Retinal pigment epithelial cell (primary cell): ENCODE results near the gene GLCCI1.

ENCODE experiments used
- DNase-seq: peaks from one replicate; pipeline ENCODE4 v3.0.0-alpha.2; 2010; ENCODE audit warnings: low read depth
- H3K4me3 ChIP-seq: 2 replicates; pipeline ENCODE4 v1.5.1; 2011; ENCODE audit warnings: mild to moderate bottlenecking, low read length, control low read depth, moderate library complexity
- TF ChIP-seq, protein P1 (sequence below): conservative IDR thresholded peaks from 2 replicates; pipeline ENCODE4 v1.5.1; 2011; ENCODE audit warnings: low read depth, low read length, control low read depth, inconsistent platforms

GLCCI1 gene

GRCh38 chr7:8109196-8110022, 140.8 kb downstream of the GLCCI1 start:
- TF ChIP-seq, protein P1, sequence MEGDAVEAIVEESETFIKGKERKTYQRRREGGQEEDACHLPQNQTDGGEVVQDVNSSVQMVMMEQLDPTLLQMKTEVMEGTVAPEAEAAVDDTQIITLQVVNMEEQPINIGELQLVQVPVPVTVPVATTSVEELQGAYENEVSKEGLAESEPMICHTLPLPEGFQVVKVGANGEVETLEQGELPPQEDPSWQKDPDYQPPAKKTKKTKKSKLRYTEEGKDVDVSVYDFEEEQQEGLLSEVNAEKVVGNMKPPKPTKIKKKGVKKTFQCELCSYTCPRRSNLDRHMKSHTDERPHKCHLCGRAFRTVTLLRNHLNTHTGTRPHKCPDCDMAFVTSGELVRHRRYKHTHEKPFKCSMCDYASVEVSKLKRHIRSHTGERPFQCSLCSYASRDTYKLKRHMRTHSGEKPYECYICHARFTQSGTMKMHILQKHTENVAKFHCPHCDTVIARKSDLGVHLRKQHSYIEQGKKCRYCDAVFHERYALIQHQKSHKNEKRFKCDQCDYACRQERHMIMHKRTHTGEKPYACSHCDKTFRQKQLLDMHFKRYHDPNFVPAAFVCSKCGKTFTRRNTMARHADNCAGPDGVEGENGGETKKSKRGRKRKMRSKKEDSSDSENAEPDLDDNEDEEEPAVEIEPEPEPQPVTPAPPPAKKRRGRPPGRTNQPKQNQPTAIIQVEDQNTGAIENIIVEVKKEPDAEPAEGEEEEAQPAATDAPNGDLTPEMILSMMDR, result no peak
- no peak overlapping the region for H3K4me3 ChIP-seq
- DNase-seq, result peak; percentile 21

GRCh38 chr7:8111282-8111960, 142.8 kb downstream of the GLCCI1 start:
- TF ChIP-seq, protein P1, result no peak
- no peak for DNase-seq
- no peak overlapping the region for H3K4me3 ChIP-seq

- TF ChIP-seq, protein P1, result no peak
- H3K4me3 ChIP-seq, result no peak overlapping the region
- DNase-seq, result no peak
Observed at GRCh38 chr7:8112685-8113084, 144.1 kb downstream of the GLCCI1 start.

DNA sequence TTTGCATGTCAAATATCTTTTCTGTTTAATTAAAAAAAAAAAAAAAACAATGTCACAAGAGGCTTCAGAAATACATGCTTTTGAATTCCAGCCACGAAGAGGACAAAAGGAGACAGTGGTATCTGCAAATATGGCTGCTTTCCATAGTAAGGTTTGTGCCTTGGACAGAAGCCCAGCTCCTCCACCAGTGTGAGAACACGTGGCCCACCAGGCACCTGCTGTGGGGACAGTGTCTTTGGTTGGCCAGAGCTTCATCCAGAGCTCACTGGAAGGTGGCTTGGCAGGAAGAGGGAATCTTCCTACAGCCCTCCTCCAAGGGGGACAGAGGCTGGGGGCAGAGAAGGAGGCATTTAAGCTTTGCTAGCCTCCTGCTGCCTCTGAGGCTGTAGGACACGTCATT, 144.6 kb downstream of the GLCCI1 start:
- TF ChIP-seq, protein P1, result no peak
- no peak overlapping the region for H3K4me3 ChIP-seq
- no peak for DNase-seq

GRCh38 chr7:8114175-8114574, 145.6 kb downstream of the GLCCI1 start:
- TF ChIP-seq, protein P1, result no peak
- no peak overlapping the region for H3K4me3 ChIP-seq
- no peak for DNase-seq

DNA sequence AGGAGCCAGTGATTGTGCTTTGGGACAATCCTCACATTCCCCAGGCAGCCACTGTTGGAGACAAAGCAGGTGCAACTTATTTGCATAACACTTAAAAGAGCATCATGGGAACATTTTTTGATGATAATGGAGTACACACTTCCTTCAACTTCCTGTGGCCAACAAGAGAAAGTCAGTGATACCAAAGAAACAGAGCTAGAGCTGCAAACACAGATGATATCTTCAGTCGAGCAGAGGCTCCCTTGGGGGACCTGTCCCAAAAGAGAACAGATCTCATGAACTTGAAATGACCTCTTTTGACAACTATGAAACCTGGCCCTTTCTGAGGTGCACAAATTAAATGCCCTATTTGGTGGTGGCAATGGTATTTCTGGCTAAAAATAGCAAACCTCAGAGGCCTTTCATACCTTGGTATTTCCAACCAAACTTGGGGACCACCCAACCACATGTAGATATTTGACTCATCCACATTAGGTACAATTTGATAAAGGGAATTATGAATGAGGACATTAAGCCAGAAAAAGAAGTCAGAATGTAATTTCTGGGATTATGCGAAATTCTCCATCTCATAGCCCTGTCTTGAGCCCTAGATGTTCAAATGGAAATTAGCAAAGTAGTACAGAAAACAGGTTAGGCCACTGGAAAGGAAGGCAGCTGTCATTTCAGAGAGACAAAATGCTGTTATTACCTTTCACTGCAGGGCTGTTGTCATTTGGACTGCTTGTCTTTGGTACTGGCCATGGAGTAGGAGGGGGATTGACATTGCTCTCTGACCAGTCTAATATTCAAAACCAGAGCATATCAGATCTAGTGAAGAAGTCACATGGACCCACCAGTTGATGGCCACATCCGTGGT, 147.2 kb downstream of the GLCCI1 start:
- DNase-seq, result no peak
- TF ChIP-seq, protein P1, result no peak
- H3K4me3 ChIP-seq, result no peak overlapping the region
